ENCODE data around the gene BCAS2.

- no peak for TF ChIP-seq POLR2A (IDR thresholded peaks at IDR 0.05)
- no peak for TF ChIP-seq CTCF (IDR thresholded peaks at IDR 0.05)
These were observed 45.4 kb downstream of the BCAS2 start for GRCh38 chr1:114536043-114536442.
